H1 (cell line): ENCODE results near the gene ZDHHC5. TPM values are rescaled to one million over a fixed set of nuclear protein-coding genes. Genes with fewer than 3 reads are reported as not detected.

Experiments
- CTCF ChIA-PET: fragments of 300-600 bp; sonication (Branson Sonifier 250); formaldehyde crosslinking; loops from one replicate; lab custom pipeline; 2021; ENCODE audit not compliant: partially characterized antibody; lab: Charles Lee
- POLR2A ChIA-PET: fragments of 300-600 bp; sonication (Branson Sonifier 250); formaldehyde crosslinking; loops from one replicate; lab custom pipeline; 2021; ENCODE audit warnings: inconsistent platforms; ENCODE audit not compliant: partially characterized antibody; lab: Charles Lee
- DNase-seq, 2 experiments: peaks; one replicate each; pipeline versions ENCODE4 v3.0.0 to v3.0.0-alpha.2; 2010 to 2022; ENCODE audit warnings: low spot score in 2 of 2, low read depth in 1 of 2, mixed read lengths in 1 of 2
- FAIRE-seq: peaks from 2 replicates; lab custom pipeline; 2011; peaks lifted over from hg19 to GRCh38; lab: Jason Lieb, UNC
- H2AFZ ChIP-seq: 2 replicates; pipeline ENCODE4 v1.8.1; 2012; ENCODE audit warnings: low read length, inconsistent platforms
- H2AK5ac ChIP-seq: 2 replicates; pipeline ENCODE4 v1.6.1; 2013; ENCODE audit warnings: low read depth, low read length
- H2BK120ac ChIP-seq: replicated peaks from 2 replicates; pipeline ENCODE3; 2013; ENCODE audit warnings: low read depth, low read length, inconsistent platforms
- H2BK12ac ChIP-seq: 2 replicates; pipeline ENCODE4 v1.6.1; 2013; ENCODE audit warnings: low read depth, low read length
- H2BK15ac ChIP-seq: 2 replicates; pipeline ENCODE4 v1.6.1; 2013; ENCODE audit warnings: low read length
- H2BK20ac ChIP-seq: 2 replicates; pipeline ENCODE4 v1.6.1; 2013; ENCODE audit warnings: low read length
- H2BK5ac ChIP-seq: 2 replicates; pipeline ENCODE4 v1.6.1; 2013; ENCODE audit warnings: low read depth, low read length
- H3K14ac ChIP-seq: 2 replicates; pipeline ENCODE4 v1.6.1; 2013; ENCODE audit warnings: inconsistent platforms; ENCODE audit not compliant: insufficient read length
- H3K18ac ChIP-seq: 2 replicates; pipeline ENCODE4 v1.6.1; 2013; ENCODE audit warnings: low read length; ENCODE audit errors: extremely low read depth
- H3K23ac ChIP-seq: 2 replicates; pipeline ENCODE4 v1.6.1; 2013; ENCODE audit warnings: inconsistent platforms; ENCODE audit not compliant: insufficient read length
- H3K23me2 ChIP-seq: 2 replicates; pipeline ENCODE4 v1.6.1; 2013; ENCODE audit warnings: low read depth, low read length
- H3K27ac ChIP-seq: 2 replicates; pipeline ENCODE4 v1.6.1; 2011; ENCODE audit warnings: low read depth, low read length, inconsistent platforms
- H3K27me3 ChIP-seq, 4 experiments: replicated peaks in 1 of 4; 1 replicate in 1 of 4; 2 replicates in 3 of 4; pipeline versions ENCODE4 v1.6.1 to v1.8.1; 2011 to 2013; ENCODE audit warnings: low read length in 3 of 4, mild to moderate bottlenecking in 3 of 4, inconsistent platforms in 2 of 4, mixed read lengths in 2 of 4, moderate library complexity in 1 of 4; ENCODE audit not compliant: control insufficient read depth in 3 of 4, insufficient read depth in 3 of 4; ENCODE audit errors: extremely low read depth in 1 of 4
- H3K36me3 ChIP-seq, 4 experiments: 2 replicates each; pipeline versions ENCODE4 v1.6.1 to v1.8.1; 2011 to 2013; ENCODE audit warnings: mild to moderate bottlenecking in 4 of 4, low read length in 3 of 4, moderate library complexity in 2 of 4, control low read depth in 1 of 4, inconsistent platforms in 1 of 4; ENCODE audit not compliant: insufficient read depth in 4 of 4, control insufficient read depth in 2 of 4
- H3K4ac ChIP-seq: replicated peaks from 2 replicates; pipeline ENCODE3; 2013; ENCODE audit warnings: low read length, low read depth, mixed read lengths, inconsistent platforms; ENCODE audit not compliant: insufficient read length
- H3K4me1 ChIP-seq, 4 experiments: replicated peaks in 1 of 4; 1 replicate in 1 of 4; 2 replicates in 3 of 4; pipeline versions ENCODE4 v1.6.1 to v1.8.1; 2011 to 2013; ENCODE audit warnings: low read length in 3 of 4, inconsistent platforms in 2 of 4, mixed read lengths in 1 of 4; ENCODE audit not compliant: insufficient read depth in 4 of 4, control insufficient read depth in 3 of 4
- H3K4me2 ChIP-seq, 2 experiments: 2 replicates each; pipeline versions ENCODE4 v1.6.1 to v1.8.1; 2011 to 2013; ENCODE audit warnings: low read depth in 2 of 2, low read length in 2 of 2, control low read depth in 1 of 2, inconsistent platforms in 1 of 2, mild to moderate bottlenecking in 1 of 2; ENCODE audit not compliant: insufficient read depth in 1 of 2
- H3K4me3 ChIP-seq, 4 experiments: fragments of 200-600, 300-600 bp in 1 of 4; sonication (generic), shearing (Covaris generic), sonication (Bioruptor Twin) in 1 of 4; 2 replicates each; pipeline versions ENCODE4 v1.5.1 to v1.8.1; 2011 to 2016; ENCODE audit warnings: low read length in 4 of 4, low read depth in 3 of 4, control low read depth in 2 of 4, inconsistent platforms in 2 of 4, mild to moderate bottlenecking in 2 of 4, mixed read lengths in 1 of 4, moderate library complexity in 1 of 4; ENCODE audit not compliant: insufficient read depth in 2 of 4; ENCODE audit errors: extremely low read depth in 1 of 4
- H3K56ac ChIP-seq: replicated peaks from 2 replicates; pipeline ENCODE3; 2013; ENCODE audit warnings: low read depth, mild to moderate bottlenecking, mixed read lengths, low read length, inconsistent platforms; ENCODE audit not compliant: insufficient read length
- H3K79me1 ChIP-seq: 2 replicates; pipeline ENCODE4 v1.6.1; 2013; ENCODE audit warnings: low read depth, low read length, control low read depth
- H3K79me2 ChIP-seq, 2 experiments: 2 replicates each; pipeline versions ENCODE4 v1.6.1 to v1.8.1; 2012 to 2013; ENCODE audit warnings: low read length in 2 of 2, mild to moderate bottlenecking in 2 of 2, inconsistent platforms in 1 of 2; ENCODE audit not compliant: insufficient read depth in 2 of 2, control insufficient read depth in 1 of 2
- H3K9ac ChIP-seq, 4 experiments: replicated peaks in 1 of 4; 1 replicate in 1 of 4; 2 replicates in 3 of 4; pipeline versions ENCODE4 v1.6.1 to v1.8.1; 2011 to 2013; ENCODE audit warnings: low read depth in 3 of 4, low read length in 3 of 4, control low read depth in 2 of 4, mild to moderate bottlenecking in 2 of 4, moderate library complexity in 2 of 4, inconsistent platforms in 1 of 4; ENCODE audit errors: extremely low read depth in 1 of 4
- H3K9me3 ChIP-seq, 2 experiments: 2 replicates each; pipeline versions ENCODE4 v1.6.1 to v1.8.1; 2012 to 2013; ENCODE audit warnings: mild to moderate bottlenecking in 2 of 2, moderate library complexity in 2 of 2, control low read depth in 1 of 2, inconsistent platforms in 1 of 2, low read depth in 1 of 2, low read length in 1 of 2, mixed read lengths in 1 of 2; ENCODE audit not compliant: insufficient read depth in 2 of 2
- H4K20me1 ChIP-seq, 2 experiments: replicated peaks in 1 of 2; 2 replicates each; pipeline versions ENCODE3 to v1.8.1; 2011 to 2013; ENCODE audit warnings: inconsistent platforms in 2 of 2, low read length in 2 of 2, mild to moderate bottlenecking in 1 of 2; ENCODE audit not compliant: insufficient read depth in 2 of 2, control insufficient read depth in 1 of 2
- H4K5ac ChIP-seq: 2 replicates; pipeline ENCODE4 v1.6.1; 2013; ENCODE audit warnings: low read length, low read depth, mixed read lengths, inconsistent platforms; ENCODE audit not compliant: insufficient read length
- H4K8ac ChIP-seq: 2 replicates; pipeline ENCODE4 v1.8.0; 2013; ENCODE audit warnings: mild to moderate bottlenecking, moderate library complexity, low read length, inconsistent platforms; ENCODE audit not compliant: insufficient read depth; ENCODE audit errors: extremely low read depth
- H4K91ac ChIP-seq: replicated peaks from 2 replicates; pipeline ENCODE3; 2013; ENCODE audit warnings: low read length, mixed read lengths, inconsistent platforms; ENCODE audit not compliant: insufficient read length
- CEBPB ChIP-seq: IDR thresholded peaks from 2 replicates; pipeline ENCODE4 v1.6.1; 2012; ENCODE audit warnings: low read depth, low read length
- CREB1 ChIP-seq: IDR thresholded peaks from 2 replicates; pipeline ENCODE4 v1.6.1; 2012; ENCODE audit warnings: inconsistent platforms
- E2F6 ChIP-seq: IDR thresholded peaks from 2 replicates; pipeline ENCODE4 v1.6.1; 2012; ENCODE audit warnings: inconsistent platforms
- EGR1 ChIP-seq: IDR thresholded peaks from 2 replicates; pipeline ENCODE4 v1.6.1; 2011; ENCODE audit warnings: low read depth, low read length, borderline replicate concordance
- POU5F1 ChIP-seq: IDR thresholded peaks from 2 replicates; pipeline ENCODE4 v1.6.1; 2011; ENCODE audit warnings: low read depth, mild to moderate bottlenecking, low read length, moderate library complexity
- RBBP5 ChIP-seq: IDR thresholded peaks from 2 replicates; pipeline ENCODE4 v1.7.1; 2012; ENCODE audit warnings: low read depth, mild to moderate bottlenecking, inconsistent platforms, low read length, moderate library complexity, borderline replicate concordance
- RFX5 ChIP-seq: IDR thresholded peaks from 2 replicates; pipeline ENCODE4 v1.6.1; 2011; ENCODE audit warnings: low read depth, low read length, improper control_type of control experiment, borderline replicate concordance
- SIX5 ChIP-seq: IDR thresholded peaks from 2 replicates; pipeline ENCODE4 v1.6.1; 2011; ENCODE audit warnings: mild to moderate bottlenecking, low read depth, low read length
- WGBS, 2 experiments: shearing (Covaris generic) in 1 of 2; methylation state at CpG; one replicate each; pipeline versions ENCODE4 v1.1.6 to v1.1.7; 2013 to 2015; ENCODE audit warnings: low lambda C conversion rate in 2 of 2, mixed read lengths in 2 of 2, inconsistent platforms in 1 of 2, low coverage in 1 of 2, missing lambda C conversion rate in 1 of 2; ENCODE audit not compliant: insufficient replicate concordance in 2 of 2, insufficient coverage in 1 of 2, insufficient read length in 1 of 2; ENCODE audit errors: extremely low coverage in 1 of 2, missing lambda C conversion rate in 1 of 2; 5-methylcytosine and 5-hydroxymethylcytosine counted together
- polyA plus RNA-seq, 7 experiments: library from polyadenylated mRNA; depleted of rRNA in 3 of 7; stranded (reverse) in 5 of 7; unstranded in 2 of 7; fragments of >200 nt in 5 of 7; fragments of 200-250 nt in 2 of 7; gene quantifications; 1 replicate in 5 of 7; 2 replicates in 1 of 7; 4 replicates in 1 of 7; pipeline versions ENCODE4 v1.2.1 to v1.2.3, GENCODE V29; 2011 to 2013; ENCODE audit warnings: missing spikeins in 2 of 7, mixed read lengths in 2 of 7
- total RNA-seq: library from RNA; stranded (reverse); fragmentation: NEBNext Ultra II Directional; extraction: Animal tissue kit (Norgen Biotek cat#: 25700); gene quantifications from 2 replicates; pipeline ENCODE4 v1.2.1, GENCODE V29; 2021

ZDHHC5 gene
- total and polyA plus RNA-seq, 2 of the 8 experiments (the other 6 are each of a cell fraction or from before 2014, with no cell fraction given), result 40.0 to 56.3 TPM

- H3K4ac ChIP-seq, result no peak overlapping the region
- TF ChIP-seq CREB1 (no peak), E2F6 (no peak), RFX5 (no peak), EGR1 (no peak), CEBPB (peak; percentile 3; the same call in 1 of the 2 replicates), POU5F1 (no peak), RBBP5 (no peak), SIX5 (no peak)
These were observed 42.0 kb downstream of the ZDHHC5 start for GRCh38 chr11:57709802-57710367.

More at GRCh38 chr11:57709802-57710367, 42.0 kb downstream of the ZDHHC5 start:
- Histone ChIP-seq H3K56ac (no peak overlapping the region), H3K23me2 (peaks cover 9% of the 10 kb centered on the region), H4K20me1 (peaks cover 0 to 5% of the 10 kb centered on the region in 2 experiments), H3K79me1 (peaks cover 2% of the 10 kb centered on the region; the same call in 1 of the 2 replicates), H4K5ac (no peak overlapping the region), H3K18ac (no peak overlapping the region), H3K4me3 (no peak overlapping the region), H3K27ac (no peak overlapping the region), H2BK5ac (no peak overlapping the region), H4K91ac (no peak overlapping the region), H3K4me1 (peaks cover 0 to 4% (median 0%) of the 10 kb centered on the region in 4 experiments; a peak in 1 of 7 replicates), H3K36me3 (peaks cover 0 to 2% (median under 1%) of the 10 kb centered on the region in 4 experiments; a peak in 3 of 8 replicates), H3K23ac (no peak overlapping the region), H2BK15ac (no peak overlapping the region), H3K4me2 (no peak overlapping the region), H3K79me2 (peaks cover 22 to 40% of the 10 kb centered on the region in 2 experiments), H3K9ac (no peak overlapping the region), H2BK12ac (no peak overlapping the region), H4K8ac (no peak overlapping the region; the same call in 1 of the 2 replicates), H3K9me3 (no peaks in the 10 kb centered on the region), H2BK120ac (no peak overlapping the region), H3K27me3 (no peaks in the 10 kb centered on the region), H2BK20ac (no peak overlapping the region), H2AFZ (no peak overlapping the region), H2AK5ac (no peak overlapping the region), H3K14ac (no peak overlapping the region)
- 92% methylated on average over 5 of the region's 5 CpGs; no CpG with 5 or more reads in 1 of the 2 experiments for WGBS, 2 experiments
- no peak for DNase-seq
- ChIA-PET POLR2A (interaction anchor here (0.7 to 2.5 kb wide), 5 partner anchors 8 to 62 kb away, joined by 3 to 11 read pairs (median 5); partner anchors contain the start of gene SELENOH), CTCF (interaction anchor here (0.6 to 2.2 kb wide), 4 partner anchors 11 to 359 kb away, joined by 3 to 7 read pairs (median 4); no protein-coding TSS in a partner anchor)
- no peak for FAIRE-seq
